ENCODE results near the gene IGFBP6. TPM values are rescaled to one million over a fixed set of nuclear protein-coding genes. Genes with fewer than 3 reads are reported as not detected.

Gene IGFBP6
- total RNA-seq, 5 donors from 2014 or later (not counting 1 experiment from before 2014, with no cell fraction given) = 0.67 to 1.4 (median 0.79) TPM; not detected in 2

GRCh38 chr12:53143355-53143754 is 45.9 kb downstream of the IGFBP6 start:
- no peaks in the 10 kb centered on the region for H3K4me1 ChIP-seq (ENCODE audit: control insufficient read depth in 1 of 2, extremely low read depth in 1 of 2, insufficient read depth in 2 of 2, low read length in 2 of 2)
- DNase-seq (no peak), ATAC-seq (replicated peaks in 1 of 4) (no peak)
- peaks cover 0 to 4% of the 10 kb centered on the region in 2 donors for H3K27me3 Mint-ChIP-seq
- WGBS (ENCODE audit: insufficient coverage) = 94% methylated on average over 3 of the region's 4 CpGs
- ChIA-PET CTCF (interaction anchor here in 1 of 2 donors (0.7 kb wide), 1 partner anchor 1105 kb away, joined by 5 read pairs; no protein-coding TSS in a partner anchor), POLR2A (no interaction called here)
- no peaks in the 10 kb centered on the region for H3K36me3 Mint-ChIP-seq
- no peak overlapping the region for H3K4me3 ChIP-seq (ENCODE audit: control insufficient read depth in 1 of 2, extremely low read depth in 1 of 2, low read length in 1 of 2)
- H3K4me1 Mint-ChIP-seq = no peaks in the 10 kb centered on the region
- H3K9me3 Mint-ChIP-seq = no peaks in the 10 kb centered on the region
- no peaks in the 10 kb centered on the region for H3K9me3 ChIP-seq
- no peak overlapping the region for H3K27ac Mint-ChIP-seq
- no peak overlapping the region for H3K27ac ChIP-seq (ENCODE audit: low read length)
- H3K27me3 ChIP-seq (replicated peaks in 1 of 2; ENCODE audit: control insufficient read depth in 2 of 2, extremely low read depth in 1 of 2, insufficient read depth in 2 of 2, low read length in 1 of 2) = peaks cover 0 to 6% of the 10 kb centered on the region in 2 experiments
- no peak overlapping the region for H3K4me3 Mint-ChIP-seq
- no peaks in the 10 kb centered on the region for H3K36me3 ChIP-seq (ENCODE audit: control insufficient read depth in 2 of 2, extremely low read depth in 1 of 2, insufficient read depth in 1 of 2, low read length in 1 of 2)

- H3K27ac Mint-ChIP-seq = no peak overlapping the region
These were observed 48.2 kb downstream of the IGFBP6 start for GRCh38 chr12:53145383-53146260.

GRCh38 chr12:53147181-53147580 is 49.7 kb downstream of the IGFBP6 start:
- Histone ChIP-seq H3K27me3 (replicated peaks in 1 of 2; ENCODE audit: control insufficient read depth in 2 of 2, extremely low read depth in 1 of 2, insufficient read depth in 2 of 2, low read length in 1 of 2) (peaks cover 0 to 2% of the 10 kb centered on the region in 2 experiments), H3K4me1 (ENCODE audit: control insufficient read depth in 1 of 2, extremely low read depth in 1 of 2, insufficient read depth in 2 of 2, low read length in 2 of 2) (no peaks in the 10 kb centered on the region), H3K4me3 (ENCODE audit: control insufficient read depth in 1 of 2, extremely low read depth in 1 of 2, low read length in 1 of 2) (no peak overlapping the region), H3K27ac (ENCODE audit: low read length) (no peak overlapping the region), H3K36me3 (ENCODE audit: control insufficient read depth in 2 of 2, extremely low read depth in 1 of 2, insufficient read depth in 1 of 2, low read length in 1 of 2) (no peaks in the 10 kb centered on the region), H3K9me3 (no peaks in the 10 kb centered on the region)
- Mint-ChIP-seq H3K27me3 (no peaks in the 10 kb centered on the region), H3K27ac (no peak overlapping the region), H3K36me3 (no peaks in the 10 kb centered on the region), H3K4me3 (no peak overlapping the region), H3K9me3 (no peaks in the 10 kb centered on the region), H3K4me1 (no peaks in the 10 kb centered on the region)
- no CpG with 5 or more reads among the region's 5 CpGs for WGBS (ENCODE audit: insufficient coverage)
- ChIA-PET CTCF (interaction anchor here in 1 of 2 donors (0.5 kb wide), 1 partner anchor 111 kb away, joined by 4 read pairs; no protein-coding TSS in a partner anchor), POLR2A (no interaction called here)
- no peak for ATAC-seq (replicated peaks in 1 of 4)
- DNase-seq = no peak

More at GRCh38 chr12:53145383-53146260, 48.2 kb downstream of the IGFBP6 start:
- Histone ChIP-seq H3K36me3 (ENCODE audit: control insufficient read depth in 2 of 2, extremely low read depth in 1 of 2, insufficient read depth in 1 of 2, low read length in 1 of 2) (no peaks in the 10 kb centered on the region), H3K27ac (ENCODE audit: low read length) (no peak overlapping the region), H3K27me3 (replicated peaks in 1 of 2; ENCODE audit: control insufficient read depth in 2 of 2, extremely low read depth in 1 of 2, insufficient read depth in 2 of 2, low read length in 1 of 2) (peaks cover 0 to 2% of the 10 kb centered on the region in 2 experiments), H3K4me3 (ENCODE audit: control insufficient read depth in 1 of 2, extremely low read depth in 1 of 2, low read length in 1 of 2) (no peak overlapping the region), H3K4me1 (ENCODE audit: control insufficient read depth in 1 of 2, extremely low read depth in 1 of 2, insufficient read depth in 2 of 2, low read length in 2 of 2) (no peaks in the 10 kb centered on the region), H3K9me3 (no peaks in the 10 kb centered on the region)
- H3K4me1 Mint-ChIP-seq = no peaks in the 10 kb centered on the region
- no peaks in the 10 kb centered on the region for H3K36me3 Mint-ChIP-seq
- no peaks in the 10 kb centered on the region for H3K9me3 Mint-ChIP-seq
- CTCF ChIA-PET = interaction anchor here in 1 of 2 donors (0.6 kb wide), 1 partner anchor 72 kb away, joined by 12 read pairs; no protein-coding TSS in a partner anchor
- DNase-seq (no peak), ATAC-seq (replicated peaks in 1 of 4) (no peak)
- 79% methylated on average over 1 of the region's 5 CpGs for WGBS (ENCODE audit: insufficient coverage)
- H3K27me3 Mint-ChIP-seq = no peaks in the 10 kb centered on the region
- H3K4me3 Mint-ChIP-seq = no peak overlapping the region
- POLR2A ChIA-PET = no interaction called here

GRCh38 chr12:53147653-53148052 is 50.2 kb downstream of the IGFBP6 start:
- ChIA-PET POLR2A (no interaction called here), CTCF (interaction anchor here in 1 of 2 donors (0.6 kb wide), 1 partner anchor 288 kb away, joined by 5 read pairs; no protein-coding TSS in a partner anchor)
- Mint-ChIP-seq H3K27ac (no peak overlapping the region), H3K36me3 (no peaks in the 10 kb centered on the region), H3K27me3 (no peaks in the 10 kb centered on the region), H3K9me3 (no peaks in the 10 kb centered on the region), H3K4me1 (no peaks in the 10 kb centered on the region), H3K4me3 (no peak overlapping the region)
- no peak for ATAC-seq (replicated peaks in 1 of 4)
- Histone ChIP-seq H3K27ac (ENCODE audit: low read length) (no peak overlapping the region), H3K9me3 (no peaks in the 10 kb centered on the region), H3K27me3 (replicated peaks in 1 of 2; ENCODE audit: control insufficient read depth in 2 of 2, extremely low read depth in 1 of 2, insufficient read depth in 2 of 2, low read length in 1 of 2) (peaks cover 0 to 2% of the 10 kb centered on the region in 2 experiments), H3K4me1 (ENCODE audit: control insufficient read depth in 1 of 2, extremely low read depth in 1 of 2, insufficient read depth in 2 of 2, low read length in 2 of 2) (no peaks in the 10 kb centered on the region), H3K36me3 (ENCODE audit: control insufficient read depth in 2 of 2, extremely low read depth in 1 of 2, insufficient read depth in 1 of 2, low read length in 1 of 2) (no peaks in the 10 kb centered on the region), H3K4me3 (ENCODE audit: control insufficient read depth in 1 of 2, extremely low read depth in 1 of 2, low read length in 1 of 2) (no peak overlapping the region)
- no peak for DNase-seq
- no CpG with 5 or more reads among the region's 15 CpGs for whole genome bisulfite sequencing (ENCODE audit: insufficient coverage)

GRCh38 chr12:53151039-53151438 is 53.6 kb downstream of the IGFBP6 start:
- no peaks in the 10 kb centered on the region for H3K9me3 Mint-ChIP-seq
- Histone ChIP-seq H3K4me1 (ENCODE audit: control insufficient read depth in 1 of 2, extremely low read depth in 1 of 2, insufficient read depth in 2 of 2, low read length in 2 of 2) (no peaks in the 10 kb centered on the region), H3K4me3 (ENCODE audit: control insufficient read depth in 1 of 2, extremely low read depth in 1 of 2, low read length in 1 of 2) (no peak overlapping the region), H3K36me3 (ENCODE audit: control insufficient read depth in 2 of 2, extremely low read depth in 1 of 2, insufficient read depth in 1 of 2, low read length in 1 of 2) (no peaks in the 10 kb centered on the region), H3K27ac (ENCODE audit: low read length) (no peak overlapping the region), H3K9me3 (no peaks in the 10 kb centered on the region), H3K27me3 (replicated peaks in 1 of 2; ENCODE audit: control insufficient read depth in 2 of 2, extremely low read depth in 1 of 2, insufficient read depth in 2 of 2, low read length in 1 of 2) (peaks cover 0 to 2% of the 10 kb centered on the region in 2 experiments)
- ATAC-seq (replicated peaks in 1 of 4) (no peak), DNase-seq (no peak)
- ChIA-PET CTCF (interaction anchor here in 1 of 2 donors (1.0 kb wide), 1 partner anchor 144 kb away, joined by 3 read pairs; the partner anchor contains the start of gene PFDN5), POLR2A (no interaction called here)
- 80% methylated on average over 1 of the region's 6 CpGs for WGBS (ENCODE audit: insufficient coverage)
- H3K27ac Mint-ChIP-seq = no peak overlapping the region
- H3K36me3 Mint-ChIP-seq = no peaks in the 10 kb centered on the region
- no peaks in the 10 kb centered on the region for H3K4me1 Mint-ChIP-seq
- H3K4me3 Mint-ChIP-seq = no peak overlapping the region
- H3K27me3 Mint-ChIP-seq = no peaks in the 10 kb centered on the region

Data from T-cell (primary cell).